ENCODE results near the gene GYG2.

DNA sequence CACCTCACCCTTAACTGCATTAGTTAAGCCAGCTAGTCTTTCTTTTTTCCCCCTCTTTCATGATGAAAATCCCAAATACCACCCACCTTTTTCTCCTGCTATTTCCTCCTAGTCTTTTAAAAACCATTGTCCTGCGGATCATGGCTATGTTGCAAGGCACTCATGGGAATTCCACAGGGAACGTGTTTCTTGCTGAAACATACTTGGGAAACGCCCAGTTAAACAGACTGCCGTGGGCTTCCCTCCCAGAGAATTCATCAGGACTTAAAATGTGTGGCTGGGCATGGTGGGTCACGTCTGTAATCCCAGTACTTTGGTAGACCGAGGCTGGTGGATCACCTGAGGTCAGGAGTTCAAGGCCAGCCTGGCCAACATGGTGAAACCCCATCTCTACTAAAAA lies 44.7 kb upstream of the GYG2 start:
- TF ChIP-seq EZH2 (IDR thresholded peaks at IDR 0.05; ENCODE audit: borderline replicate concordance, low read depth, low read length, severe bottlenecking): no peak
- TF ChIP-seq, protein P1, sequence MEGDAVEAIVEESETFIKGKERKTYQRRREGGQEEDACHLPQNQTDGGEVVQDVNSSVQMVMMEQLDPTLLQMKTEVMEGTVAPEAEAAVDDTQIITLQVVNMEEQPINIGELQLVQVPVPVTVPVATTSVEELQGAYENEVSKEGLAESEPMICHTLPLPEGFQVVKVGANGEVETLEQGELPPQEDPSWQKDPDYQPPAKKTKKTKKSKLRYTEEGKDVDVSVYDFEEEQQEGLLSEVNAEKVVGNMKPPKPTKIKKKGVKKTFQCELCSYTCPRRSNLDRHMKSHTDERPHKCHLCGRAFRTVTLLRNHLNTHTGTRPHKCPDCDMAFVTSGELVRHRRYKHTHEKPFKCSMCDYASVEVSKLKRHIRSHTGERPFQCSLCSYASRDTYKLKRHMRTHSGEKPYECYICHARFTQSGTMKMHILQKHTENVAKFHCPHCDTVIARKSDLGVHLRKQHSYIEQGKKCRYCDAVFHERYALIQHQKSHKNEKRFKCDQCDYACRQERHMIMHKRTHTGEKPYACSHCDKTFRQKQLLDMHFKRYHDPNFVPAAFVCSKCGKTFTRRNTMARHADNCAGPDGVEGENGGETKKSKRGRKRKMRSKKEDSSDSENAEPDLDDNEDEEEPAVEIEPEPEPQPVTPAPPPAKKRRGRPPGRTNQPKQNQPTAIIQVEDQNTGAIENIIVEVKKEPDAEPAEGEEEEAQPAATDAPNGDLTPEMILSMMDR (IDR thresholded peaks at IDR 0.05; ENCODE audit: extremely low read depth in 1 of 2, insufficient read depth in 1 of 2, low read depth in 1 of 2, low read length in 2 of 2): no peak
